ENCODE results near the gene DISC1. TPM values are rescaled to one million over a fixed set of nuclear protein-coding genes. Genes with fewer than 3 reads are reported as not detected.
"Not testable (repeated sequence)": the region's sequence is repeated elsewhere in the genome, so short reads cannot be mapped to it uniquely, and the experiment has no call there.

DISC1 gene
- total RNA-seq, 4 donors from 2014 or later = 9.6 to 27.9 (median 13.0) TPM

- TF ChIP-seq, protein P1, sequence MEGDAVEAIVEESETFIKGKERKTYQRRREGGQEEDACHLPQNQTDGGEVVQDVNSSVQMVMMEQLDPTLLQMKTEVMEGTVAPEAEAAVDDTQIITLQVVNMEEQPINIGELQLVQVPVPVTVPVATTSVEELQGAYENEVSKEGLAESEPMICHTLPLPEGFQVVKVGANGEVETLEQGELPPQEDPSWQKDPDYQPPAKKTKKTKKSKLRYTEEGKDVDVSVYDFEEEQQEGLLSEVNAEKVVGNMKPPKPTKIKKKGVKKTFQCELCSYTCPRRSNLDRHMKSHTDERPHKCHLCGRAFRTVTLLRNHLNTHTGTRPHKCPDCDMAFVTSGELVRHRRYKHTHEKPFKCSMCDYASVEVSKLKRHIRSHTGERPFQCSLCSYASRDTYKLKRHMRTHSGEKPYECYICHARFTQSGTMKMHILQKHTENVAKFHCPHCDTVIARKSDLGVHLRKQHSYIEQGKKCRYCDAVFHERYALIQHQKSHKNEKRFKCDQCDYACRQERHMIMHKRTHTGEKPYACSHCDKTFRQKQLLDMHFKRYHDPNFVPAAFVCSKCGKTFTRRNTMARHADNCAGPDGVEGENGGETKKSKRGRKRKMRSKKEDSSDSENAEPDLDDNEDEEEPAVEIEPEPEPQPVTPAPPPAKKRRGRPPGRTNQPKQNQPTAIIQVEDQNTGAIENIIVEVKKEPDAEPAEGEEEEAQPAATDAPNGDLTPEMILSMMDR (IDR thresholded peaks at IDR 0.05) = no peak
- no peak for DNase-seq (ENCODE audit: low spot score)
- no peak for ATAC-seq (ENCODE audit: low FRiP score)
These were observed 39.8 kb downstream of the DISC1 start for GRCh38 chr1:231666220-231666936.

GRCh38 chr1:231666937-231667608 is 40.5 kb downstream of the DISC1 start:
- DNase-seq (ENCODE audit: low spot score) = no peak
- TF ChIP-seq, protein P1 (IDR thresholded peaks at IDR 0.05) = no peak
- no peak for ATAC-seq (ENCODE audit: low FRiP score)

GRCh38 chr1:231667896-231668506 is 41.4 kb downstream of the DISC1 start:
- TF ChIP-seq, protein P1 (IDR thresholded peaks at IDR 0.05) = no peak
- ATAC-seq (ENCODE audit: low FRiP score) = no peak
- no peak for DNase-seq (ENCODE audit: low spot score)

- DNase-seq (ENCODE audit: low spot score) = no peak
- TF ChIP-seq, protein P1 (IDR thresholded peaks at IDR 0.05) = no peak
- ATAC-seq (ENCODE audit: low FRiP score) = no peak
These were observed 42.2 kb downstream of the DISC1 start for GRCh38 chr1:231668826-231669225.

- DNase-seq (ENCODE audit: low spot score); ATAC-seq (ENCODE audit: low FRiP score): not testable (repeated sequence)
These were observed 43.5 kb downstream of the DISC1 start for GRCh38 chr1:231669864-231670621.

DNA sequence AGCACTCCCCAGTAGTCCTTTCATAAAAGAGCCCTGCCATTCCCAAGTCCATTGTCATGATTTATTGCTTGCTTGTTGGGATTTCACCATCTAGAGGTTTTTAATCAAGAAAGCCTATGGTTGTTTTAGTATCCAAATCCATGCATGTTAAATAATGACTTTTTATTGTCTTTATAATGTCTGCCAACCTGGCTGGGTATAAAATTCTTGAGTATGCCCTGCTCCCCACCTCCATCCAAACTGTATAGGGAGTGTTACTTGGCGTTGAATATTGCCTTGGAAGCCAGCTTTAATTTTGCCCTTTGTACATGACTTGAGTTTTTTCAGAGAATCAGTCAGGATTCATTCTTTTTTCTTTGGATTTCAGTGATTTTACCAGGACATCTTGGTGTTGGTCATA is 44.2 kb downstream of the DISC1 start:
- TF ChIP-seq, protein P1 (IDR thresholded peaks at IDR 0.05) = no peak
- ATAC-seq (ENCODE audit: low FRiP score) (no peak), DNase-seq (ENCODE audit: low spot score) (no peak)

- TF ChIP-seq, protein P1 (IDR thresholded peaks at IDR 0.05) = no peak
- ATAC-seq (ENCODE audit: low FRiP score) (no peak), DNase-seq (ENCODE audit: low spot score) (no peak)
These were observed 48.0 kb downstream of the DISC1 start for GRCh38 chr1:231674575-231674974.

All from omental fat pad (tissue), 4 donors.